Rectal smooth muscle tissue (tissue), 1 donor: ENCODE data around the gene ARMC9.

ENCODE experiments used
- H3K27ac ChIP-seq: one replicate; pipeline ENCODE4 v1.7.0; 2013; ENCODE audit warnings: low read depth, low read length, inconsistent platforms
- H3K27me3 ChIP-seq: one replicate; pipeline ENCODE4 v1.7.0; 2013; ENCODE audit warnings: low read length; ENCODE audit not compliant: control insufficient read depth, insufficient read depth
- H3K36me3 ChIP-seq: one replicate; pipeline ENCODE4 v1.7.0; 2013; ENCODE audit warnings: low read length; ENCODE audit not compliant: control insufficient read depth, insufficient read depth
- H3K4me1 ChIP-seq: one replicate; pipeline ENCODE4 v1.7.0; 2013; ENCODE audit warnings: low read length; ENCODE audit not compliant: control insufficient read depth, insufficient read depth
- H3K4me3 ChIP-seq: one replicate; pipeline ENCODE4 v1.7.0; 2013; ENCODE audit warnings: low read length
- H3K9ac ChIP-seq: one replicate; pipeline ENCODE4 v1.7.0; 2013; ENCODE audit warnings: low read length

ARMC9 gene

DNA sequence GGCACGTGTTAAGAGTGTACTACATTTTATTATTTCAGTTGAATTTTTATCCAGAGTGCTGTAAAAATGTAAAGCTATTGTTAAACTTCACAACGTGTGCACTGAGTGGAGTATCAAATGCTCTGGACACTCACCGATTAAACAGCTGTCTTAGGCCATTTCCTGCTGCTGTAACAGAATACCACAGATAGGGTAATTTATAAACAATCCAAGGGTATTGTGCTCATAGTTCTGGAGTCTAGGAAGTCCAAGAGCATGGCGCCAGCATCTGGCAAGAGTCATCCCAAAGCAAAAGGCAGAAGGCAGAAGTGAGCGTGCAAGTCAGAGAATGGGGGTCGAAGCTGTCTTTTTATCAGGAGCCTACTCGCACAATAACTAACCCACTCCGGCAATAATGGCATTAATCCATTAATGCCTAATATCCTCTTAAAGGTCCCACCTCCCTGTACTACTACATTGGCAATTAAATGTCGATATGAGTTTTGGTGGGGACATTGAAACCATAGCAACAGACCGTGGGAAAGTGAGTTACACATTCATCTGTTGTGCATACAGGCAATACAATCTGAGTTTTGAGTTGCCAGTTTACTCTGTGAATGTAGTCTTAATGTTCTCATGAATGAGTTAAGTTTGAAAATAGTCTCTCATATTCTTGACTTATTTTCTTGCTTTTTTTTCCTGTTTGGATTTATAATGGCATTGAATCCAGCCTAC lies 64.8 kb downstream of the ARMC9 start:
- Histone ChIP-seq H3K4me3 (no peak overlapping the region), H3K4me1 (no peaks in the 10 kb centered on the region), H3K27me3 (no peaks in the 10 kb centered on the region), H3K36me3 (peaks cover 3% of the 10 kb centered on the region), H3K9ac (no peak overlapping the region), H3K27ac (no peak overlapping the region)

- no peaks in the 10 kb centered on the region for H3K27me3 ChIP-seq
- peak overlapping the region; percentile 86 for H3K27ac ChIP-seq
- peaks cover 8% of the 10 kb centered on the region for H3K36me3 ChIP-seq
- H3K9ac ChIP-seq: no peak overlapping the region
- H3K4me3 ChIP-seq: no peak overlapping the region
- peaks cover 11% of the 10 kb centered on the region for H3K4me1 ChIP-seq
Observed at GRCh38 chr2:231270221-231271114, 72.0 kb downstream of the ARMC9 start.

GRCh38 chr2:231272991-231273390 lies 74.6 kb downstream of the ARMC9 start:
- Histone ChIP-seq H3K4me3 (no peak overlapping the region), H3K27me3 (no peaks in the 10 kb centered on the region), H3K36me3 (peaks cover 10% of the 10 kb centered on the region), H3K27ac (no peak overlapping the region), H3K4me1 (peaks cover 11% of the 10 kb centered on the region), H3K9ac (no peak overlapping the region)

DNA sequence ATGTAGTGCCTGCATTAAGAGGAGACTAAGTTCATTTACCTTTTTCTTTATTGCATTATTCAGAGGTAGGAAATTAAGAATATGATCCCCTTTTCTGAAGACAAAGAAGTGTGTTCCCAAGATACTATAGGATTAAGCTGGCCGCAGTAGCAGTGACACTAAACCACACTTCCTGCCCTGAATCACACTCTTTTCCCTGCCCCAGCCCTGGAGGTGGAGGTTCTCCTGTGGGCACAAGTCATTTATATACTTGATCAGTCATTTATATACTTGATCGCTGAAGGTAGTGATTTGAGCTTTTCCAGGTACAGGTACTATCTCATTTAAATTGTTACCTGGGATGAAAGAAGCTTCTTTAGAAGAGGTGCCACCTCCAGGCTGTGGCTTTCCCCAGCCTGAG lies 78.6 kb downstream of the ARMC9 start:
- H3K27ac ChIP-seq: no peak overlapping the region
- H3K4me3 ChIP-seq: no peak overlapping the region
- H3K36me3 ChIP-seq: peaks cover 13% of the 10 kb centered on the region
- no peaks in the 10 kb centered on the region for H3K4me1 ChIP-seq
- no peak overlapping the region for H3K9ac ChIP-seq
- no peaks in the 10 kb centered on the region for H3K27me3 ChIP-seq

DNA sequence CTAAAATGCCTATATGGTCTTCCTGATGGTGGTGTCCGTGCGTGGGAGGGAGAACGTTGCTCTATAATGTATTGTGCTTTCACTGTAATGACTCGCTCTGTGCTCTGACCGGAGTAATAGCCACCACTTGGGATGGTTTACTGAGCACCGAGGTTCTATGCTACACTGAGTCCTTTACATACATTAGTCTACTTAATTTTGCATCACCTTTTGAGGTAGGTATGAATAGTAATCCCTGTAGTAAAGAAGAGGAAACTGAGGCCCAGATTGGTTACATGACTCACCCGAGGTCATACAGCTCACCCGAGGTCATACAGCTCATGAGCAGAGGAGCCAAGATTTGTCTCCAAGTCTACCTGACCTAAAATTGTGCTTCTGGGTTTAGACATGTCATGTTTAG lies 79.5 kb downstream of the ARMC9 start:
- Histone ChIP-seq H3K4me3 (no peak overlapping the region), H3K36me3 (peaks cover 10% of the 10 kb centered on the region), H3K9ac (no peak overlapping the region), H3K27me3 (no peaks in the 10 kb centered on the region), H3K27ac (no peak overlapping the region), H3K4me1 (no peaks in the 10 kb centered on the region)

DNA sequence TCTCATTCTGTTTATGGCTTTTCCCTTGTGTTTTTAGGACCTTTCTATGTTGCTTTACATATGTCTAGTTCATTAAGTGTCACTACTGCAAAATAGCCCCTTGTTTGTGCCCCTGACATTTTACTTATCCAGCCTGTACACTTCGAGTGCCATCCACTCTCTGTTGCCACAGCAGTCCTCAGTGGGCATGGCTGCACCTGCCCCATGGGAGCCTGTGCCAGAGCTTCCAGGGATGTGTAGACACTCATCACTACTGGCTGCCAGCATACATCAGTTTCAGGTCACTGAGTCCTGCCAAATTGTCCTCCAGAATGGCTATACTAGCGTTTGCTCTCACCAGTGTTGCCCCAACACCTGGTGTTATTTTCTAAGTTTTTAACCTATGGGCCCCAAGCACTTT lies 80.4 kb downstream of the ARMC9 start:
- no peak overlapping the region for H3K9ac ChIP-seq
- H3K4me3 ChIP-seq: no peak overlapping the region
- peaks cover 7% of the 10 kb centered on the region for H3K36me3 ChIP-seq
- no peaks in the 10 kb centered on the region for H3K4me1 ChIP-seq
- no peaks in the 10 kb centered on the region for H3K27me3 ChIP-seq
- H3K27ac ChIP-seq: no peak overlapping the region

- Histone ChIP-seq H3K4me1 (no peaks in the 10 kb centered on the region), H3K9ac (no peak overlapping the region), H3K27ac (no peak overlapping the region), H3K36me3 (peaks cover 7% of the 10 kb centered on the region), H3K4me3 (no peak overlapping the region), H3K27me3 (no peaks in the 10 kb centered on the region)
Observed at GRCh38 chr2:231280846-231281245, 82.4 kb downstream of the ARMC9 start.

DNA sequence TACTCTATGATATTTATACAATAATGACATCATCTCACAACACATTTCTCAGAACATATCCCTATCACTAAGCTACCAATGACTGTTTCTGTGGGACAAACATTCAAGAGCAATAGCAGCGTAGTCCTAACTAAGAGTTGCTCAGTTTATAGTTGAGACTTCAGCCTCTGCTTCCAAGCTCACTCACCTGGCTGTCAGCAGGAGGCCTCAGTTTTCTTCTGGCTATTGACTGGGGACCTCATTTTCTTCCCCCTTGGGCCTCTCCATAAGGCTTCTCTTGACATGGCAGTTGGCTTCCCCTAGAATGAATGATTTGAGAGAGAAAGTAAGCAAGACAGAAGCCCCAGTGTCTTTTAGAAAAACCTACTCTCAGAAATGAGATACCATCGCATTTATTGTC lies 85.9 kb downstream of the ARMC9 start:
- no peak overlapping the region for H3K9ac ChIP-seq
- no peaks in the 10 kb centered on the region for H3K36me3 ChIP-seq
- H3K4me1 ChIP-seq: no peaks in the 10 kb centered on the region

DNA sequence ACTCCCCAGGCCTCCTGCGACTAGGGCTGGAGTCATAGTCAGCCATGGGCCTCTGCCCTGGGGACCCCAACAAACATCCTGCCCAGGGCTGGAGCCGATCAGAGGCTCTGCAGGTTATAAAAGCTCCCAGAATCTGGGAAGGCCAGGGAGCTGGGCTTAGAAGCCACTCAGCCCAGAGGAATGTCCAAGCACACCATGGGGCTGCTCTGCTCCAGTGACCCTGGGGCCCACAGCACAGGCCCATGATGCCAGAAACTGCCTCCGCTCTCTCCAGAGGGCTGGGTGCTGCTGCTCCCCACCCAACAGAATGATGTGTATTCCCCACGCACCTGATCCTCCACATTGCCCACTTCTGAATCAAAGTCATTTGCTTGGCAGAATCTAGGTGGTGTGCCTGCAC lies 88.5 kb downstream of the ARMC9 start:
- Histone ChIP-seq H3K27ac (no peak overlapping the region), H3K27me3 (no peaks in the 10 kb centered on the region), H3K4me3 (no peak overlapping the region), H3K36me3 (no peaks in the 10 kb centered on the region), H3K4me1 (no peaks in the 10 kb centered on the region), H3K9ac (no peak overlapping the region)

More for the DNA sequence above, 85.9 kb downstream of the ARMC9 start:
- no peak overlapping the region for H3K4me3 ChIP-seq
- H3K27me3 ChIP-seq: no peaks in the 10 kb centered on the region
- H3K27ac ChIP-seq: no peak overlapping the region

GRCh38 chr2:231287696-231288095 lies 89.3 kb downstream of the ARMC9 start:
- H3K27me3 ChIP-seq: no peaks in the 10 kb centered on the region
- no peak overlapping the region for H3K9ac ChIP-seq
- H3K4me3 ChIP-seq: no peak overlapping the region
- no peaks in the 10 kb centered on the region for H3K4me1 ChIP-seq
- no peak overlapping the region for H3K27ac ChIP-seq
- no peaks in the 10 kb centered on the region for H3K36me3 ChIP-seq

- H3K9ac ChIP-seq: no peak overlapping the region
- no peak overlapping the region for H3K4me3 ChIP-seq
- no peaks in the 10 kb centered on the region for H3K36me3 ChIP-seq
- no peak overlapping the region for H3K27ac ChIP-seq
- no peaks in the 10 kb centered on the region for H3K4me1 ChIP-seq
- no peaks in the 10 kb centered on the region for H3K27me3 ChIP-seq
Observed at GRCh38 chr2:231288590-231288989, 90.2 kb downstream of the ARMC9 start.

GRCh38 chr2:231290321-231291015 lies 92.0 kb downstream of the ARMC9 start:
- Histone ChIP-seq H3K9ac (no peak overlapping the region), H3K4me1 (no peaks in the 10 kb centered on the region), H3K36me3 (peaks cover 3% of the 10 kb centered on the region), H3K27ac (peak overlapping the region; percentile 9), H3K27me3 (no peaks in the 10 kb centered on the region), H3K4me3 (no peak overlapping the region)
